Ammon's horn (tissue), 1 donor: ENCODE results near the gene TRNT1.

Experiments
- DNase-seq: peaks from one replicate; pipeline ENCODE4 v3.0.0-alpha.2; 2016; ENCODE audit warnings: low spot score

Gene TRNT1

GRCh38 chr3:3110749-3111361 lies 15.9 kb upstream of the TRNT1 start:
- DNase-seq = no peak

- no peak for DNase-seq
These were observed 13.6 kb upstream of the TRNT1 start for GRCh38 chr3:3113042-3113709.

GRCh38 chr3:3117651-3118050 lies 9.1 kb upstream of the TRNT1 start:
- no peak for DNase-seq

GRCh38 chr3:3119393-3119851 lies 7.3 kb upstream of the TRNT1 start:
- no peak for DNase-seq

- DNase-seq = no peak
These were observed 763 bp upstream of the TRNT1 start for GRCh38 chr3:3125977-3126376.

GRCh38 chr3:3127432-3128010 lies 781 bp downstream of the TRNT1 start:
- DNase-seq = no peak

- no peak for DNase-seq
These were observed 2.8 kb downstream of the TRNT1 start for GRCh38 chr3:3129579-3129978.

GRCh38 chr3:3133500-3133899 lies 6.8 kb downstream of the TRNT1 start:
- no peak for DNase-seq

GRCh38 chr3:3134750-3135448 lies 8.2 kb downstream of the TRNT1 start:
- DNase-seq = peak; percentile 45

- no peak for DNase-seq
These were observed 10.8 kb downstream of the TRNT1 start for GRCh38 chr3:3137526-3137925.

GRCh38 chr3:3141939-3142338 lies 15.2 kb downstream of the TRNT1 start:
- DNase-seq = no peak

GRCh38 chr3:3145831-3146230 lies 19.1 kb downstream of the TRNT1 start:
- DNase-seq = no peak

- no peak for DNase-seq
These were observed 22.8 kb downstream of the TRNT1 start for GRCh38 chr3:3149560-3149959.

- DNase-seq = no peak
These were observed 24.8 kb downstream of the TRNT1 start for GRCh38 chr3:3151513-3151912.

GRCh38 chr3:3154879-3155610 lies 28.3 kb downstream of the TRNT1 start:
- no peak for DNase-seq

- DNase-seq = no peak
These were observed 30.7 kb downstream of the TRNT1 start for GRCh38 chr3:3157484-3157883.

- DNase-seq = no peak
These were observed 34.1 kb downstream of the TRNT1 start for GRCh38 chr3:3160826-3161225.

GRCh38 chr3:3165241-3165640 lies 38.5 kb downstream of the TRNT1 start:
- no peak for DNase-seq

GRCh38 chr3:3165650-3166049 lies 38.9 kb downstream of the TRNT1 start:
- no peak for DNase-seq

GRCh38 chr3:3170998-3171397 lies 44.3 kb downstream of the TRNT1 start:
- DNase-seq = peak; percentile 29

- no peak for DNase-seq
These were observed 45.9 kb downstream of the TRNT1 start for GRCh38 chr3:3172627-3173026.

- DNase-seq = peak; percentile 34
These were observed 51.2 kb downstream of the TRNT1 start for GRCh38 chr3:3177861-3178497.
